ENCODE results near the gene LRRC17. TPM values are rescaled to one million over a fixed set of nuclear protein-coding genes. Genes with fewer than 3 reads are reported as not detected.
A peak's percentile ranks its signal among the peaks of the same experiment; 100 is the strongest.

LRRC17 gene
- total RNA-seq, 8 experiments from 2014 or later: 0.42 to 110 (median 1.7) TPM

- peak in 1 of 8 experiments; percentile 6 for ATAC-seq (replicated peaks in 6 of 8)
- H3K4me3 ChIP-seq: no peak overlapping the region
- in situ Hi-C loops (cut with MboI; ENCODE audit: low pct_unique_long_range_greater_than_20kb in 2 of 9, low sequenced_read_pairs in 9 of 9, unreplicated experiment in 9 of 9): loop anchor here in 1 of 9 experiments (25.0 kb wide), 1 partner anchor 148 kb away; the partner anchor contains the start of gene FBXL13
These were observed 1.0 kb downstream of the LRRC17 start for GRCh38 chr7:102913826-102914225.

GRCh38 chr7:102914585-102914984 is 1.8 kb downstream of the LRRC17 start:
- ATAC-seq (replicated peaks in 6 of 8): peak in 3 of 8 experiments; percentile 11 to 84 (median 66)
- 10 to 80% (median 67%) methylated on average over 1 to 6 of the region's 8 CpGs; no CpG with 5 or more reads in 3 of the 10 experiments for WGBS, 10 experiments
- in situ Hi-C loops (cut with MboI; ENCODE audit: low pct_unique_long_range_greater_than_20kb in 2 of 9, low sequenced_read_pairs in 9 of 9, unreplicated experiment in 9 of 9): loop anchor here in 1 of 9 experiments (25.0 kb wide), 1 partner anchor 148 kb away; the partner anchor contains the start of gene FBXL13
- Histone ChIP-seq H3K4me1 (replicated peaks in 1 of 2) (no peaks in the 10 kb centered on the region), H3K27ac (no peak overlapping the region), H3K4me3 (no peak overlapping the region)

More at GRCh38 chr7:102913826-102914225, 1.0 kb downstream of the LRRC17 start:
- 22 to 100% (median 77%) methylated on average over 1 to 7 of the region's 9 CpGs; no CpG with 5 or more reads in 2 of the 10 experiments for WGBS, 10 experiments
- H3K27ac ChIP-seq: no peak overlapping the region
- no peaks in the 10 kb centered on the region for H3K4me1 ChIP-seq (replicated peaks in 1 of 2)

GRCh38 chr7:102916426-102916825 is 3.6 kb downstream of the LRRC17 start:
- Histone ChIP-seq H3K27ac (no peak overlapping the region), H3K4me3 (no peak overlapping the region), H3K4me1 (replicated peaks in 1 of 2) (no peaks in the 10 kb centered on the region)
- ATAC-seq (replicated peaks in 6 of 8): peak in 2 of 8 experiments; percentile 14 to 33
- in situ Hi-C loops (cut with MboI; ENCODE audit: low pct_unique_long_range_greater_than_20kb in 2 of 9, low sequenced_read_pairs in 9 of 9, unreplicated experiment in 9 of 9): loop anchor here in 1 of 9 experiments (25.0 kb wide), 1 partner anchor 146 kb away; the partner anchor contains the start of gene FBXL13
- WGBS, 10 experiments: 0 to 100% (median 100%) methylated on average over 2 to 3 of the region's 3 CpGs; no CpG with 5 or more reads in 1 of the 10 experiments

DNA sequence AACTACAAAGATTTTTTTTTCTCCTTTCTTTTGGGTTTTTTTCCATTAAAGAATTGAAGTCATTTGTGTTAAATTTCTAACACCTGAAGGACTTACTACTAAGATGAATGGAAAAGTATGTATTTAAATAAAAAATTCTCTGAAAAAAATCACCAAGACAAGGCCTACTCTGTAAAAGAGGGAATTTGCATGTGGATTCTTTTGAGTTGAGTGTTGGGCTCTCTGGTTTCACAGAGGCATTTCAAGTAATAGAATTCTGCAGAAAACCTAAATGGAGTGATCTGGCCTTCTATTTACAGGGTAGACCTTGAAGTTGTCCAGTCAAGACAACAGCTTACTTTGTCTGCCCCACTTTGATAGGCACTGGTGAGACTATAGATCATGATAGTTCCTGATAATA is 4.1 kb downstream of the LRRC17 start:
- peak in 1 of 8 experiments; percentile 15 for ATAC-seq (replicated peaks in 6 of 8)
- H3K4me3 ChIP-seq: no peak overlapping the region
- H3K4me1 ChIP-seq (replicated peaks in 1 of 2): no peaks in the 10 kb centered on the region
- in situ Hi-C loops (cut with MboI; ENCODE audit: low pct_unique_long_range_greater_than_20kb in 2 of 9, low sequenced_read_pairs in 9 of 9, unreplicated experiment in 9 of 9): loop anchor here in 1 of 9 experiments (25.0 kb wide), 1 partner anchor 145 kb away; the partner anchor contains the start of gene FBXL13
- H3K27ac ChIP-seq: no peak overlapping the region

- WGBS, 10 experiments: 32 to 100% (median 86%) methylated on average over 2 to 5 of the region's 5 CpGs
- Histone ChIP-seq H3K4me3 (no peak overlapping the region), H3K27ac (no peak overlapping the region), H3K4me1 (replicated peaks in 1 of 2) (no peaks in the 10 kb centered on the region)
- in situ Hi-C loops (cut with MboI; ENCODE audit: low pct_unique_long_range_greater_than_20kb in 2 of 9, low sequenced_read_pairs in 9 of 9, unreplicated experiment in 9 of 9): loop anchor here in 1 of 9 experiments (25.0 kb wide), 1 partner anchor 145 kb away; the partner anchor contains the start of gene FBXL13
- no peak for ATAC-seq (replicated peaks in 6 of 8)
These were observed 4.9 kb downstream of the LRRC17 start for GRCh38 chr7:102917436-102918353.

- 22 to 67% (median 43%) methylated on average over 1 of the region's 1 CpG; no CpG with 5 or more reads in 5 of the 10 experiments for WGBS, 10 experiments
- Histone ChIP-seq H3K4me1 (replicated peaks in 1 of 2) (no peaks in the 10 kb centered on the region), H3K4me3 (no peak overlapping the region), H3K27ac (no peak overlapping the region)
- in situ Hi-C loops (cut with MboI; ENCODE audit: low pct_unique_long_range_greater_than_20kb in 2 of 9, low sequenced_read_pairs in 9 of 9, unreplicated experiment in 9 of 9): loop anchor here in 1 of 9 experiments (25.0 kb wide), 1 partner anchor 143 kb away; the partner anchor contains the start of gene FBXL13
- ATAC-seq (replicated peaks in 6 of 8): peak in 2 of 8 experiments; percentile 30 to 80
These were observed 6.0 kb downstream of the LRRC17 start for GRCh38 chr7:102918845-102919244.

DNA sequence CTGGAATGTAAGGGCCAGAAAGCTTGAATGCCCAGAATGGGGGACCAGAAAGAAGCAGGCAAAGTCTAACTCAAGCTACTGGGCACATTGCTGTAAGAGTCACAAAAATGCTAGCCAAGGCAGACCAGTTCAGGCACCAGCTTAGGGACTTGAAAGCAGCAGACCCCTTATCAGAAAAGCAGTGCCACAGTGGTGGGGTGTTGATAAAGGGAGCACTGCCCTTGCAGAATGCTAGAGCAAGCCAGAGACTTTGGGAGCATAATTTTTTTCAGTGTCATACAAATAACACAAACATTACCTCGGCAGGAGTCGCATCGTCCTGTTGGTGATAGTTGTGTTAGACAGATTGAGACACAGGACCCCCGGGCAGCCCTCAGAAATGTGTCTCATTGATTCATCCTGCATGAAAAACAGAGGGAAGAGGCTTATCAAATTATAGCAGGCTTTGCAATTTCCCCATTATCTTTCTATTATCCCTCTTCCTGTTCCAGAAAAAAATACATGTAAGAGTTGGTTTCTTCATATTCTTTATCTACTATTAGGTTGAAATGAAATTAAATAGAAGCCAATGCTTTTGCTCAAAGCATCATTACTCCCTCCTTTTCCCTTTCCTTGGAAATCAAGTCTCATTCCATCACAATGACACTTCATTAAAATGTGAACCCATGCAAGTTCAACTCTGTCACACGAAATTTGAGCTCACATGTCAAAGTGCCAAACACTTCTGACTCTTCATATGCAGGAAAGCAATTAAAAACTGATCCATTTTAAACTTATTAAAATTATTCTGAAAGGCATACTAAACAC is 13.4 kb downstream of the LRRC17 start:
- H3K4me1 ChIP-seq (replicated peaks in 1 of 2): no peaks in the 10 kb centered on the region
- no peak overlapping the region for H3K4me3 ChIP-seq
- no peak overlapping the region for H3K27ac ChIP-seq
- in situ Hi-C loops (cut with MboI; ENCODE audit: low pct_unique_long_range_greater_than_20kb in 2 of 9, low sequenced_read_pairs in 9 of 9, unreplicated experiment in 9 of 9): no loop called here
- ATAC-seq (replicated peaks in 6 of 8): peak in 2 of 8 experiments; percentile 24 to 50
- 4 to 60% (median 29%) methylated on average over 1 to 5 of the region's 5 CpGs; no CpG with 5 or more reads in 2 of the 10 experiments for whole genome bisulfite sequencing, 10 experiments

- Histone ChIP-seq H3K4me1 (replicated peaks in 1 of 2) (no peaks in the 10 kb centered on the region), H3K4me3 (no peak overlapping the region), H3K27ac (no peak overlapping the region)
- in situ Hi-C loops (cut with MboI; ENCODE audit: low pct_unique_long_range_greater_than_20kb in 2 of 9, low sequenced_read_pairs in 9 of 9, unreplicated experiment in 9 of 9): no loop called here
- peak in 1 of 8 experiments; percentile 31 for ATAC-seq (replicated peaks in 6 of 8)
These were observed 14.0 kb downstream of the LRRC17 start for GRCh38 chr7:102926783-102927140.

DNA sequence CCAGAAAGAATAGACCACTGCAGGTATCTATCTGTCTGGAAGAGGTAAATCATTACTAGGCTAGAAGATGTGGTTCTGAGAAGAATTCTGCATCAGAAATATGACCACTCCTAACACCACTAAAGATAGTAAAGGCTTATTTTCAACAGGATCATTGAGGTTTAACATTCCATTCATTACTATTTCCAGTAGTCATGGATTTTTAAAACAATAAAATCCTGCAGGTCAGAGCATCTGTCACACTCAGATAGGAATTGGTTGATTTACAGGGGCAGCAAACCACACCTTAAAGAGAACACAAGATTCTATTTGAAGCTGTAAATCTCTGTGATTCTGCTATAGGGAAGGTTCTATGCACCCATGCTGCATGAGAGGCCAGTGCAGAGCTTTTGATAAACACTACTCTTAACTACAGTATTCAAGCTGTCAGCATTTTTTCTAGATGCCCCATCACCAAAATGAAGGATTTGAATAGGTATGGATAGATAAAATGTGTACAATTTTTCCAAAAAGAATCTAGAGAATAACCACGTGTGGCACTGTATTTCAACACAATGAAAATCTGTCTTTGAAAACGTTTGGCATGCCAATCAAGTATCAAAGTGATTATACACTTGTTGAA is 14.6 kb downstream of the LRRC17 start:
- no peaks in the 10 kb centered on the region for H3K4me1 ChIP-seq (replicated peaks in 1 of 2)
- no peak for ATAC-seq (replicated peaks in 6 of 8)
- in situ Hi-C loops (cut with MboI; ENCODE audit: low pct_unique_long_range_greater_than_20kb in 2 of 9, low sequenced_read_pairs in 9 of 9, unreplicated experiment in 9 of 9): no loop called here
- no peak overlapping the region for H3K27ac ChIP-seq
- WGBS, 10 experiments: 0 to 43% (median 29%) methylated on average over 1 to 2 of the region's 2 CpGs; no CpG with 5 or more reads in 2 of the 10 experiments
- H3K4me3 ChIP-seq: no peak overlapping the region

DNA sequence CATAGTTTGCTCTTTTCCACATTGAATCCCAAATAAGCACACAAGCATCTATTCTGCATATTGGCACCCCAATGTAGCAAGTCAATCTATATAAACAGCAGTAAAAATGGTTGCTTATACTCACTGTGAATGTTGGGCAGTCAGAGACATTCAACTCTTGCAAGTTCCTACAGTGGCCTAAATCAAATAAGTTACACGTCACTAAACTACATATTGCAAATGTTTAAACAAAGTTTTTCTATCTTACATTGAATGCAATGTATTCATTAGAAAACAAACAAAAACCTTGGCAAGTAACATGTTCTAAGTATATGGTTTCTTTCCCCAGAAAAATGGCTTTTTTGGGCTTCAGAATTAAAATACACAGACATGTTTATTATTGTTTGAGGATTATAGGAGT is 19.0 kb downstream of the LRRC17 start:
- no peak for ATAC-seq (replicated peaks in 6 of 8)
- Histone ChIP-seq H3K4me1 (replicated peaks in 1 of 2) (peaks cover 14 to 15% of the 10 kb centered on the region in 2 donors), H3K4me3 (no peak overlapping the region), H3K27ac (no peak overlapping the region)
- 0 to 100% (median 73%) methylated on average over 1 of the region's 1 CpG; no CpG with 5 or more reads in 1 of the 10 experiments for whole genome bisulfite sequencing, 10 experiments
- in situ Hi-C loops (cut with MboI; ENCODE audit: low pct_unique_long_range_greater_than_20kb in 2 of 9, low sequenced_read_pairs in 9 of 9, unreplicated experiment in 9 of 9): no loop called here

GRCh38 chr7:102933763-102934162 is 21.0 kb downstream of the LRRC17 start:
- no peak overlapping the region for H3K4me3 ChIP-seq
- WGBS, 10 experiments: 2 to 44% (median 10%) methylated on average over 2 to 14 of the region's 15 CpGs; no CpG with 5 or more reads in 3 of the 10 experiments
- in situ Hi-C loops (cut with MboI; ENCODE audit: low pct_unique_long_range_greater_than_20kb in 2 of 9, low sequenced_read_pairs in 9 of 9, unreplicated experiment in 9 of 9): no loop called here
- peak in 7 of 8 experiments; percentile 97 to 99 (median 99) for ATAC-seq (replicated peaks in 6 of 8)
- peak overlapping the region; percentile 8 to 20 for H3K27ac ChIP-seq
- peaks cover 14 to 15% of the 10 kb centered on the region in 2 donors for H3K4me1 ChIP-seq (replicated peaks in 1 of 2)

- 1 to 97% (median 82%) methylated on average over 1 to 8 of the region's 8 CpGs for WGBS, 10 experiments
- peaks cover 14 to 15% of the 10 kb centered on the region in 2 donors for H3K4me1 ChIP-seq (replicated peaks in 1 of 2)
- peak overlapping the region; percentile 8 to 20 for H3K27ac ChIP-seq
- no peak overlapping the region for H3K4me3 ChIP-seq
- ATAC-seq (replicated peaks in 6 of 8): peak in 4 of 8 experiments; percentile 5 to 12 (median 6)
- in situ Hi-C loops (cut with MboI; ENCODE audit: low pct_unique_long_range_greater_than_20kb in 2 of 9, low sequenced_read_pairs in 9 of 9, unreplicated experiment in 9 of 9): no loop called here
These were observed 21.4 kb downstream of the LRRC17 start for GRCh38 chr7:102934239-102934638.
